ELF-1 (cell line): Measurements from ENCODE around the gene CBFA2T3.

Source experiments
- DNase-seq: peaks from one replicate; pipeline ENCODE4 v3.0.0-alpha.2; 2016; ENCODE audit warnings: low read depth, low spot score

CBFA2T3 gene

GRCh38 chr16:88963583-88963982, 13.4 kb downstream of the CBFA2T3 start:
- no peak for DNase-seq

- no peak for DNase-seq
Measured at GRCh38 chr16:88962478-88963152, 14.4 kb downstream of the CBFA2T3 start.

- no peak for DNase-seq
Measured at GRCh38 chr16:88961011-88961410, 16.0 kb downstream of the CBFA2T3 start.

GRCh38 chr16:88960516-88960915, 16.5 kb downstream of the CBFA2T3 start:
- no peak for DNase-seq

- no peak for DNase-seq
Measured at GRCh38 chr16:88959022-88959421, 18.0 kb downstream of the CBFA2T3 start.

- no peak for DNase-seq
Measured at GRCh38 chr16:88957887-88958577, 19.0 kb downstream of the CBFA2T3 start.

- no peak for DNase-seq
Measured at GRCh38 chr16:88957433-88957767, 19.6 kb downstream of the CBFA2T3 start.

GRCh38 chr16:88956546-88957432, 20.2 kb downstream of the CBFA2T3 start:
- no peak for DNase-seq

GRCh38 chr16:88955906-88956305, 21.1 kb downstream of the CBFA2T3 start:
- DNase-seq, result no peak

- DNase-seq, result no peak
Measured at GRCh38 chr16:88953003-88953690, 23.9 kb downstream of the CBFA2T3 start.

GRCh38 chr16:88951989-88952388, 25.0 kb downstream of the CBFA2T3 start:
- no peak for DNase-seq

GRCh38 chr16:88951501-88951900, 25.5 kb downstream of the CBFA2T3 start:
- no peak for DNase-seq

- DNase-seq, result no peak
Measured at GRCh38 chr16:88948781-88949490, 28.1 kb downstream of the CBFA2T3 start.

GRCh38 chr16:88945473-88945872, 31.5 kb downstream of the CBFA2T3 start:
- DNase-seq, result no peak

GRCh38 chr16:88943741-88944140, 33.3 kb downstream of the CBFA2T3 start:
- DNase-seq, result no peak

- DNase-seq, result no peak
Measured at GRCh38 chr16:88943131-88943664, 33.8 kb downstream of the CBFA2T3 start.

GRCh38 chr16:88941913-88942909, 34.8 kb downstream of the CBFA2T3 start:
- peak; percentile 60 for DNase-seq

- no peak for DNase-seq
Measured at GRCh38 chr16:88940862-88941817, 35.9 kb downstream of the CBFA2T3 start.
